ELR (cell line): ENCODE measurements around the gene ERMAP.

Experiments
- DNase-seq: peaks from one replicate; pipeline ENCODE4 v3.0.0-alpha.2; 2015; ENCODE audit warnings: low read depth

The ERMAP gene

GRCh38 chr1:42876009-42876408 is 59.1 kb downstream of the ERMAP start:
- no peak for DNase-seq

- DNase-seq = no peak
Observed at GRCh38 chr1:42877380-42877779, 60.5 kb downstream of the ERMAP start.

GRCh38 chr1:42880384-42880783 is 63.5 kb downstream of the ERMAP start:
- no peak for DNase-seq

- no peak for DNase-seq
Observed at GRCh38 chr1:42886046-42886739, 69.3 kb downstream of the ERMAP start.

- DNase-seq = no peak
Observed at GRCh38 chr1:42886800-42887199, 69.9 kb downstream of the ERMAP start.

- no peak for DNase-seq
Observed at GRCh38 chr1:42887366-42887765, 70.4 kb downstream of the ERMAP start.

GRCh38 chr1:42888013-42888633 is 71.2 kb downstream of the ERMAP start:
- DNase-seq = no peak

- no peak for DNase-seq
Observed at GRCh38 chr1:42889264-42889663, 72.3 kb downstream of the ERMAP start.

- DNase-seq = no peak
Observed at GRCh38 chr1:42891465-42892138, 74.7 kb downstream of the ERMAP start.
